GM12801 (cell line): ENCODE data around the gene FASN.

ENCODE experiments used
- TF ChIP-seq, protein P1 (sequence below): IDR thresholded peaks from one replicate; pipeline ENCODE4 v1.5.1; 2011; ENCODE audit warnings: control low read depth; ENCODE audit not compliant: insufficient read length; ENCODE audit errors: extremely low read depth

Gene FASN

DNA sequence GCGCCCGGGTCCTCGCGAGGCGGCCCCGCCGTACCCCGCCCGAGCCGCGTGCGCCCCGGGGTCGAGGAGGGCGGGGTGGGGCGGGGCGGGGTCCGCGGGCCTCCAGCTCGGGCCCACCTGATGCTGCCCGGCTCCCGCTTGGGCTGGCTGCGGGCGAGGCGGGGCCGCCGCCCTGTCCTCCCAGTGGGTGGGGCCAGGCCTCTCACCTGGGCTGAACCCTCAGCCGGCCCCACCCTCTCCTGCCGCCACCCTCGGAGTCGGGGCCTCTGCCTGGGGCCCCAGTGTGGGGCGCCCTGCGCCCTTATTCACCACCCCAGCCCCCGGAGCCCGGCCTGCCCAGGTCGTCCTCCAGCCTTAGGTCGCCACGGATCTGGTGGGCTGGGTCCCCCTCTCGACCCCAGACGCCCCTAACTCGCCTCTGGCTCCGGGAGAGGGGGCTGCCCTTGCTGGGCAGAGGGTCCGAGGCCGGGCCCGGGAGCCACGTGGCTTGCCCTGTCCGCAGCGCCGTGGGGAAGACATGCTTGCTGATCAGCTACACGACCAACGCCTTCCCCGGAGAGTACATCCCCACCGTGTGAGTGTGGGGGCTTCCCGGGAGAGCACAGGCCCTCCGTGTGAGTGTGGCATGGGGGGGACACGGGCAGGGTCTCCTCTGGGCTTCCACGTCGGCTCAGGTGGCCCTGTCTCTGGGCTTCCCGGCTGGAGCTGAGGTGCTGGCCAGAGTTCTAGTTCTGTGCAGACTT lies 66.0 kb downstream of the FASN start:
- TF ChIP-seq, protein P1, sequence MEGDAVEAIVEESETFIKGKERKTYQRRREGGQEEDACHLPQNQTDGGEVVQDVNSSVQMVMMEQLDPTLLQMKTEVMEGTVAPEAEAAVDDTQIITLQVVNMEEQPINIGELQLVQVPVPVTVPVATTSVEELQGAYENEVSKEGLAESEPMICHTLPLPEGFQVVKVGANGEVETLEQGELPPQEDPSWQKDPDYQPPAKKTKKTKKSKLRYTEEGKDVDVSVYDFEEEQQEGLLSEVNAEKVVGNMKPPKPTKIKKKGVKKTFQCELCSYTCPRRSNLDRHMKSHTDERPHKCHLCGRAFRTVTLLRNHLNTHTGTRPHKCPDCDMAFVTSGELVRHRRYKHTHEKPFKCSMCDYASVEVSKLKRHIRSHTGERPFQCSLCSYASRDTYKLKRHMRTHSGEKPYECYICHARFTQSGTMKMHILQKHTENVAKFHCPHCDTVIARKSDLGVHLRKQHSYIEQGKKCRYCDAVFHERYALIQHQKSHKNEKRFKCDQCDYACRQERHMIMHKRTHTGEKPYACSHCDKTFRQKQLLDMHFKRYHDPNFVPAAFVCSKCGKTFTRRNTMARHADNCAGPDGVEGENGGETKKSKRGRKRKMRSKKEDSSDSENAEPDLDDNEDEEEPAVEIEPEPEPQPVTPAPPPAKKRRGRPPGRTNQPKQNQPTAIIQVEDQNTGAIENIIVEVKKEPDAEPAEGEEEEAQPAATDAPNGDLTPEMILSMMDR = no peak

DNA sequence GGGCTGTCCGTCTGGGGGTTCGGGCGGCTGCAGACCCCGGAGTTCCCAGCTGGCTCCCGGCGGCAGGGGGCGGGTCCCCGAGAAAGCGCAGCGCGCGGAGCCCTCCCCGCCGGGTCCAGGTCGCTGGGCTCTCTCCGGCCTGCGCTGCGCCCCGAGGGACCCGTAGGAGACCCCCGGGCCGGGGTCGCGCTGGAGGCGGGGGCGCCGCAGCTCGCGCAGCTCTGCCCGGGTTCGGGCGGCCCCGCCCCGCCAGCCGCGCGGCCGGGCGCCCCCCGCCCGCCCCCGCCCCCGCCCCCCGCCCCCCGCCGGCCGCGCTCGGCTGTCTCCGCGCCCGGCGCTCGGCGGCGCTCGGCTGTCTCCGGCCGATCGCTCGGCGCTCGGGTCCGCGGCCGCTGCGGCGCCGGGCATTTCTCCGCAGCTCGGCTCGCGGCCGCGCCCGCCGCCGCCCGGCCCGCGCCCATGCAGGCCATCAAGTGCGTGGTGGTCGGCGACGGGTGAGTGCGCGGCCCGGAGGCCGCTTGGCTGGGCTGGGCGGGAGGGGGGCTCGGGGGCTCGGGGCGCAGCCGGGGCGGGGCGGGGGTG lies 66.6 kb downstream of the FASN start, which contains the start of gene RAC3:
RAC3 (plus strand) TSS at position 376 of the 582 bp plus-strand sequence; CDS start at position 460, 84 bp downstream.
- TF ChIP-seq, protein P1 = no peak

- TF ChIP-seq, protein P1 = no peak
Observed at GRCh38 chr17:82030470-82031302, 67.3 kb downstream of the FASN start.

DNA sequence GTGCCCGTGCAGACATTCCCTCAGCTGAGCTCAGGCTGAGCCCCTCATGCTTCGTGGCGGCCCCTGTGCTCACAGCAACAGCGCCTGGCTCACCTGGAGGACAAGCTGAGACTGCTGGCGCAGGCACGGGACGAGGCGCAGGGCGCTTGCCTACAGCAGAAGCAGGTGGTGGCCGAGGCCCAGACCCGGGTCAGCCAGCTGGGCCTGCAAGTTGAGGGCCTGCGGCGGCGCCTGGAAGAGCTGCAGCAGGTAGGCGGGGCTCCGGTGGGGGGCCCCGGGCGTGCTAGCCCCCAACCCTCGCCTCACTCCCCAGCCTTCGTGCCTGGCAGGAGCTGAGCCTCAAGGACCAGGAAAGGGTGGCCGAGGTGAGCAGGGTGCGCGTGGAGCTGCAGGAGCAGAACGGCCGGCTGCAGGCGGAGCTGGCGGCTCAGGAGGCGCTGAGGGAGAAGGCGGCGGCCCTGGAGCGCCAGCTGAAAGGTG lies 68.0 kb downstream of the FASN start:
- TF ChIP-seq, protein P1 = no peak

- TF ChIP-seq, protein P1 = no peak
Observed at GRCh38 chr17:82029391-82029790, 68.6 kb downstream of the FASN start.

DNA sequence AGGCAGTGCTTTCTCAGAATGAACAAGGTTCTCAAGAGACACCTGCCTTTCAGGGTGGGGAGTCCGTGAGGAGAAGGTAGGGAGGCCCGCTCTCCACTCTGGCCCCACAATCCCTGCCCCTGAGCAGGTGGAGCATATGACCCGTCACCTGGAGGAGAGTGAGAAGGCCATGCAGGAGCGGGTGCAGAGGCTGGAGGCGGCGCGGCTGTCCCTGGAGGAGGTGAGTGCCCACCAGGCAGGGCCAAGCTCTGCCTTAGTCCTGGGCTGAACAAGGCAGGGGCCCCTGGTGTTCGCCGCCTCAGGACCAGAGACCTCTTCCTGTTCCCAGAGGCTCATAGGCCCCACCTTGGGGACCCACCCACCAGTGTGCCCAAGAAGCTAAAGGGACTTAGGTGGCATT lies 69.1 kb downstream of the FASN start:
- TF ChIP-seq, protein P1 = no peak
